Lower leg skin (tissue), 4 donors: ENCODE data around the gene CCDC187. TPM values are rescaled to one million over a fixed set of nuclear protein-coding genes. Genes with fewer than 3 reads are reported as not detected.

ENCODE experiments used
- DNase-seq, 2 donors: peaks; one replicate each; pipeline ENCODE4 v3.0.0-alpha.2; 2019; ENCODE audit warnings: low spot score in 2 of 2
- H3K4me3 ChIP-seq: fragments of 200-600 bp; sonication (generic); 2 replicates; pipeline ENCODE4 v1.5.1; 2017; ENCODE audit warnings: mild to moderate bottlenecking, low read depth; ENCODE audit not compliant: poor library complexity, severe bottlenecking
- CTCF ChIP-seq, 3 donors: fragments of 450-650 bp; IDR thresholded peaks; one replicate each; pipeline ENCODE4 v1.5.1; 2016; ENCODE audit warnings: antibody characterized with exemption in 3 of 3, mild to moderate bottlenecking in 3 of 3, moderate library complexity in 2 of 3
- POLR2A ChIP-seq, 2 donors: fragments of 450-650 bp; IDR thresholded peaks; one replicate each; pipeline ENCODE4 v1.6.1; 2016 to 2017; ENCODE audit warnings: antibody characterized with exemption in 2 of 2, mild to moderate bottlenecking in 1 of 2, moderate library complexity in 1 of 2
- WGBS, 2 donors: methylation state at CpG; one replicate each; pipeline ENCODE4 v1.1.5; 2018; 5-methylcytosine and 5-hydroxymethylcytosine counted together
- intact Hi-C: fragments of 100-400 bp; cut with DNase I; formaldehyde crosslinking; loops from one replicate; pipeline ENCODE4 v1.15.0; 2023; ENCODE audit warnings: low total_unique reads
- total RNA-seq, 4 donors: library from RNA; depleted of rRNA; stranded (reverse); fragments of >200 nt; gene quantifications; one replicate each; pipeline ENCODE4 v1.1.0, GENCODE V29; 2016

Gene CCDC187
- total RNA-seq, 4 donors from 2014 or later, result 1.1 TPM; not detected in 3

- WGBS, 2 donors, result 56 to 57% methylated on average over 26 of the region's 26 CpGs
- TF ChIP-seq POLR2A (IDR thresholded peaks at IDR 0.05) (no peak), CTCF (IDR thresholded peaks at IDR 0.05) (no peak)
- no peak for DNase-seq
- intact Hi-C loops, result no loop called here
- H3K4me3 ChIP-seq, result no peak overlapping the region
These were observed 56.9 kb downstream of the CCDC187 start for GRCh38 chr9:136246849-136247550.

DNA sequence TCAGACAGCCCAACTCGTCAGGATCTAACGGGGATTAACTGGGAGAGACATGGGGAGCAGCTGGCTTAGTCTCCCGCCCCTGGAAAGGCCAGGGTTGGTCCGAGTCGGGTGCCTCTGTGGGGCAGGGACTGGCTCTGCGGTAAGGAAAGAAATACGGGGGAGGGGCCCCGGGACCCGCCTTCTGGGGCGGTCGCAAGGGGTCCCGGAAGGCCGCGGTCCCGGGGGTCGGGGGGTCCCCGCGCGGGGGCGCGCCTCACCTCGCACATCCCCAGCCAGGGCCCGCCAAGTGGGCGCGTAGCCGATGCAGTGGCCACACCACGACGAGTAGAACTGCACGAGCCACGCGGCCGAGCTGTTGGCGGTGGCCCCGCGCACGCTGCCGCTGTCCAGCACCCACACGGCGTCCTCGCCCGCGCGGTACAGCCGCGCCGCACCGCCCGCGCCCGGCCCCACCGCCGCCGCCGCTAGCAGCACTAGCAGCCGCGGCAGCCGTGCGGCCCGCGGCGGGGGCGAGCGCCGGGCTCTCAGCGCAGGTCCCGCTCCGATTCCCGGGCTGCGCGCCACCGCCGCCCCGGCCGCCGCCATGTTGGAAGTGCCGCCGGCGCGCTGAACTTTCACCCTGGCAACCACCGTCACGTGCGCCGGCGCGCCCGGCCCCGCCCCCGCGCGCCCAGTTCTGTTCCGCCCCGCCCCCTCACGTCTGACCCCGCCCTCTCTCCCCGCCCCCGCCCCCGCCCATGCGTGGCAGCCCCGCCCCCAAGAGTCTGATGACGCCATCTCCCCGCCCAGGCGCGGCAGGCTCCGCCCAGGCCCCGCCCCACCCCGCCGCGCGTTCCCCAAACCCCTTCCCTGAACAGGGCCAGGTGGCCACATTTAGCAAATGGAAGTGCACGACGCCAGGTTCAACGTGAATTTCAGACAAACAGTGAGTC is 58.4 kb downstream of the CCDC187 start, which contains the start of gene QSOX2:
TSS of gene QSOX2 (minus strand) at position 594 of the 932 bp plus-strand sequence. CDS start at position 585, 9 bp downstream.
- H3K4me3 ChIP-seq, result peak within 1 kb of the TSS; percentile 35
- intact Hi-C loops, result no loop called here
- DNase-seq, result peak; percentile 60 to 96
- 0% methylated on average over 13 to 57 of the region's 112 CpGs for WGBS, 2 donors
- no peak for TF ChIP-seq POLR2A (IDR thresholded peaks at IDR 0.05)
- TF ChIP-seq CTCF (IDR thresholded peaks at IDR 0.05), result no peak

DNA sequence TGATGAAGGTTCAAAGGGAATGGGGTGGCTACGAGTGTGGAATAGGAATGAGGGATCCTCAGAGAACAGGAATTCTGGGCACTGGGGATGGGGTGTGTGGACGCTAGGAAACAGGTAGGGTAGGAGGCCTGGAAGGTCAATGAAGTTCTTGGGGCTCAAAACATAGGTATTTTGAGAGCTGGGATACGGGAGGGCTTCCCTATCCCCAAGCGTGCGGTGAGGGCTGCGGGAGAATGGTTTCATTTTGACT is 59.0 kb downstream of the CCDC187 start:
- TF ChIP-seq CTCF (IDR thresholded peaks at IDR 0.05), result no peak
- TF ChIP-seq POLR2A (IDR thresholded peaks at IDR 0.05), result no peak
- intact Hi-C loops, result no loop called here
- WGBS, 2 donors, result 1 to 2% methylated on average over 6 of the region's 6 CpGs

GRCh38 chr9:136244122-136244968 is 59.5 kb downstream of the CCDC187 start:
- H3K4me3 ChIP-seq, result no peak overlapping the region
- no peak for TF ChIP-seq CTCF (IDR thresholded peaks at IDR 0.05)
- no peak for TF ChIP-seq POLR2A (IDR thresholded peaks at IDR 0.05)
- 34 to 39% methylated on average over 11 of the region's 11 CpGs for WGBS, 2 donors
- intact Hi-C loops, result no loop called here
- no peak for DNase-seq

More for the DNA sequence above, 59.0 kb downstream of the CCDC187 start:
- H3K4me3 ChIP-seq, result peak overlapping the region; percentile 35
- DNase-seq, result no peak

GRCh38 chr9:136243631-136244030 is 60.3 kb downstream of the CCDC187 start:
- no peak for TF ChIP-seq CTCF (IDR thresholded peaks at IDR 0.05)
- TF ChIP-seq POLR2A (IDR thresholded peaks at IDR 0.05), result no peak
- H3K4me3 ChIP-seq, result no peak overlapping the region
- 77 to 79% methylated on average over 4 of the region's 4 CpGs for WGBS, 2 donors
- intact Hi-C loops, result no loop called here
- DNase-seq, result no peak
